ENCODE data around the gene SPINT1. TPM values are rescaled to one million over a fixed set of nuclear protein-coding genes. Genes with fewer than 3 reads are reported as not detected.
A peak's percentile ranks its signal among the peaks of the same experiment; 100 is the strongest.

Gene SPINT1
- total and polyA plus RNA-seq, 2 donors (not counting 1 experiment from before 2014, with no cell fraction given): under 0.01 to 0.09 TPM

DNA sequence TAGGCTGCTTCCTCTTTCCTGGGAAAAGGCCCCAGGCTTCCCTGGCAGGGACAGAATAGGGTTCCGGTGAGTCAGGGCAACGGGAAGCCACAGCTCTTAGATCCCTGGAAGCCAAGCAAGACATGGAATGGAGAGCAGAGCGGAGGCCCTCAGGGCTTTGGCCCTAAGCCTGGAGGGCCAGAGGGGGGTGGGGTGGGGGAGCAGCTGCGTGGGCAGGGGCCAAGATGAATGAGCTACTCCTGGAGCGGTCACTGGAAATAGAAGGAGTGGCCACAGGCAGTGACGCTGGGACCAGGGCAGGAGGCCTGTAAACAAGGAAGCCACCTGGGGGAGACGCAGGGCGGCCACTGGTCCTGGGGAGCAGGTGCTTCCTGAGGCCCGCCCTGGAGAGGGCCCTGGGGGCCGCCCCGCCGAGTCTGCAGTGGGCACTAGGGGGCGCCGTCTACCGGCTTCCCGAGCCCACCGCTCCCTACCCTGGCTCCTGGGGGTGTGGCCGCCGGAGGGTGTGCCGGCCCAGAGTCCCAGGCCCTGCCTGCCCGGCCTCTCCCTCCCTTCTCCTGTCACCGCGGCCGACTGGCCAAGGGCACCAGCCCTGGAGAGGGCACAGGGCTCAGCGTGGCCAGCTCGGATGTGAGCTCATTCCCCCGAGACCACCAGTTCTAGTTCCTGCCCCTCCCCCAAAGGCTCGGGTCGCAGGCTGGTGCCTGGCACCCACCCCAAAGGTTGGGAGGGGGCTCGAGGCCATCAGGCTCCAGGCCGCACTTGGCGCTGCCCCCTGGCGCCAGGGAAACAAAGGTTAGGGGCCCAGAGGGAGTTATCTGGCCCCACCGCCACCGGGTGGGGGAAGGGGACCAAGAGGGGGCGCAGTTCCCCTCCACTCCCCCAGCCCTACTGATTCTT lies 62.5 kb downstream of the SPINT1 start:
- Histone ChIP-seq H3K4me1 (ENCODE audit: control insufficient read depth, extremely low read depth, insufficient read depth, low read length) (peaks cover 24% of the 10 kb centered on the region), H3K79me2 (ENCODE audit: control insufficient read depth, insufficient read depth, low read length) (peaks cover 4% of the 10 kb centered on the region), H3K9ac (ENCODE audit: insufficient read depth, low read length) (peak overlapping the region; percentile 63), H3K4me3 (replicated peaks in 1 of 4; ENCODE audit: control extremely low read depth in 1 of 4, insufficient read depth in 1 of 4, low read depth in 3 of 4, low read length in 4 of 4) (peak overlapping the region; percentile 29 to 54 (median 38)), H3K27me3 (ENCODE audit: control insufficient read depth, insufficient read depth, low read length) (no peaks in the 10 kb centered on the region), H3K36me3 (ENCODE audit: control insufficient read depth, insufficient read depth, low read length) (peaks cover 17% of the 10 kb centered on the region), H3K27ac (ENCODE audit: insufficient read depth, low read length) (peak overlapping the region; percentile 90), H4K20me1 (ENCODE audit: control insufficient read depth, extremely low read depth, insufficient read depth, low read length) (no peaks in the 10 kb centered on the region), H2AFZ (ENCODE audit: low read length) (peak overlapping the region; percentile 53), H3K9me3 (ENCODE audit: control insufficient read depth, insufficient read depth, low read depth, low read length) (no peaks in the 10 kb centered on the region), H3K4me2 (ENCODE audit: extremely low read depth, insufficient read depth, low read length) (peak overlapping the region; percentile 75)
- peak; percentile 93 to 94 for DNase-seq (ENCODE audit: low read depth in 2 of 2)
- TF ChIP-seq, protein P1, sequence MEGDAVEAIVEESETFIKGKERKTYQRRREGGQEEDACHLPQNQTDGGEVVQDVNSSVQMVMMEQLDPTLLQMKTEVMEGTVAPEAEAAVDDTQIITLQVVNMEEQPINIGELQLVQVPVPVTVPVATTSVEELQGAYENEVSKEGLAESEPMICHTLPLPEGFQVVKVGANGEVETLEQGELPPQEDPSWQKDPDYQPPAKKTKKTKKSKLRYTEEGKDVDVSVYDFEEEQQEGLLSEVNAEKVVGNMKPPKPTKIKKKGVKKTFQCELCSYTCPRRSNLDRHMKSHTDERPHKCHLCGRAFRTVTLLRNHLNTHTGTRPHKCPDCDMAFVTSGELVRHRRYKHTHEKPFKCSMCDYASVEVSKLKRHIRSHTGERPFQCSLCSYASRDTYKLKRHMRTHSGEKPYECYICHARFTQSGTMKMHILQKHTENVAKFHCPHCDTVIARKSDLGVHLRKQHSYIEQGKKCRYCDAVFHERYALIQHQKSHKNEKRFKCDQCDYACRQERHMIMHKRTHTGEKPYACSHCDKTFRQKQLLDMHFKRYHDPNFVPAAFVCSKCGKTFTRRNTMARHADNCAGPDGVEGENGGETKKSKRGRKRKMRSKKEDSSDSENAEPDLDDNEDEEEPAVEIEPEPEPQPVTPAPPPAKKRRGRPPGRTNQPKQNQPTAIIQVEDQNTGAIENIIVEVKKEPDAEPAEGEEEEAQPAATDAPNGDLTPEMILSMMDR (conservative IDR thresholded peaks at IDR 0.05 in 1 of 2, IDR thresholded peaks at IDR 0.05 in 1 of 2; ENCODE audit: low read depth in 1 of 2, low read length in 2 of 2): peak; percentile 67 to 68
- TF ChIP-seq EZH2 (IDR thresholded peaks at IDR 0.05; ENCODE audit: low read length, missing control alignments): no peak

DNA sequence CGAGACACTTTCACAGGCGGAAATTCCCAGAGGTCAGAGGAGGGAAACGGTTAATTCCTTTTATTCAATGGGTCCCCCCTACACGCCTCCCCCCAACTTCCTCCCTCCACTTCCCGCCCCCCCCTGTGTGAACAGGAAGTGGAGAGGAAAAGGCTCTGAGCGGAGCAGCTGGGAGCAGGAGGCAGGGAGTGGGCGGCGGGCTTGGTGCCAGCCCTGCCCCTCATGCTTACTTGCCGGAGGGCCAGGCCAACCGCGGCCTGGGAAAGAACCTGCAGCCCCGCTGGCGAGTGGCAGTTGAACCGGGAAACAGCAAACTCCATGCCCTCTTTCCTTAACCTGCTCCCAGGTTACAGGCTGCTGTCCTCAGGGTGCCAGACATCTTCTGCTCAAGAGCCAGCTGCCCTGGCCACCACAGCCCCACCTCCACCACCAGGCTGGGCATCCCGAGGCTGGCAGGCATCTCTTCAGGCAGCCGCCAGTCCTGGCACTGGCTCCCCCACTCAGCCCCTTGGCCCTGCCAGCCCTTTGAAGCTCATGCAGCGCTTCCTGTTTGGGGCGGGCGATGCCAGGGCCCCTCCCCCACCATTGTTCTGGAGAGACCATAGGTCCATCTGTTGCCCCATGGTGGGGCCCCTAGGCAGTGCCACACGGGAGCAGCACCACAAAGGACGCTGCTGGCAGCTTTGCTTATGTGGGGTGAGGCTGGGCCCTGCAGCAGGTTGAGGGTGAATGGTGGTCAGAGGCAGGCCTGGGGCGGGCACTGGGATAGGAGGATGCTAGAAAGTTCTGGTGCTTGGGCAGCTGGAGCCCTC lies 63.3 kb downstream of the SPINT1 start:
- Histone ChIP-seq H3K4me2 (ENCODE audit: extremely low read depth, insufficient read depth, low read length) (peak overlapping the region; percentile 75), H3K9me3 (ENCODE audit: control insufficient read depth, insufficient read depth, low read depth, low read length) (no peaks in the 10 kb centered on the region), H3K4me3 (replicated peaks in 1 of 4; ENCODE audit: control extremely low read depth in 1 of 4, insufficient read depth in 1 of 4, low read depth in 3 of 4, low read length in 4 of 4) (peak overlapping the region; percentile 29 to 54 (median 38)), H3K36me3 (ENCODE audit: control insufficient read depth, insufficient read depth, low read length) (peaks cover 17% of the 10 kb centered on the region), H3K27ac (ENCODE audit: insufficient read depth, low read length) (peak overlapping the region; percentile 90), H3K27me3 (ENCODE audit: control insufficient read depth, insufficient read depth, low read length) (no peaks in the 10 kb centered on the region), H2AFZ (ENCODE audit: low read length) (no peak overlapping the region), H3K79me2 (ENCODE audit: control insufficient read depth, insufficient read depth, low read length) (peaks cover 4% of the 10 kb centered on the region), H4K20me1 (ENCODE audit: control insufficient read depth, extremely low read depth, insufficient read depth, low read length) (no peaks in the 10 kb centered on the region), H3K9ac (ENCODE audit: insufficient read depth, low read length) (peak overlapping the region; percentile 63), H3K4me1 (ENCODE audit: control insufficient read depth, extremely low read depth, insufficient read depth, low read length) (peaks cover 24% of the 10 kb centered on the region)
- peak in 1 of 2 donors; percentile 51 for DNase-seq (ENCODE audit: low read depth in 2 of 2)
- TF ChIP-seq, protein P1 (conservative IDR thresholded peaks at IDR 0.05 in 1 of 2, IDR thresholded peaks at IDR 0.05 in 1 of 2; ENCODE audit: low read depth in 1 of 2, low read length in 2 of 2): no peak
- TF ChIP-seq EZH2 (IDR thresholded peaks at IDR 0.05; ENCODE audit: low read length, missing control alignments): no peak

Other genes with a start within 250 kb of the SPINT1 start
- 2.1 and 5.0 TPM in 2 replicates for gene KNL1, start 249.8 kb upstream of the SPINT1 start, total RNA-seq
- gene KNL1, start 249.8 kb upstream of the SPINT1 start, polyA plus RNA-seq: 3.9 and 14.5 TPM in 2 replicates
- gene RAD51, start 148.9 kb upstream of the SPINT1 start, total RNA-seq: 0.77 and 1.3 TPM in 2 replicates
- 5.0 and 10.3 TPM in 2 replicates for gene RAD51, start 148.9 kb upstream of the SPINT1 start, polyA plus RNA-seq
- 14.1 and 16.0 TPM in 2 replicates for gene RMDN3, start 88.8 kb upstream of the SPINT1 start, total RNA-seq
- 18.9 and 22.7 TPM in 2 replicates for gene RMDN3, start 88.8 kb upstream of the SPINT1 start, polyA plus RNA-seq
- 1.8 and 2.5 TPM in 2 replicates for gene GCHFR, start 80.0 kb upstream of the SPINT1 start, total RNA-seq
- gene GCHFR, start 80.0 kb upstream of the SPINT1 start, polyA plus RNA-seq: 1.4 and 1.6 TPM in 2 replicates
- under 0.01 and 0.17 TPM in 2 replicates for gene C15orf62, start 74.1 kb upstream of the SPINT1 start, total RNA-seq
- gene C15orf62, start 74.1 kb upstream of the SPINT1 start, polyA plus RNA-seq: 0.02 TPM in 1 of 2 replicates, not detected in the other
- gene ZFYVE19, start 37.0 kb upstream of the SPINT1 start, total RNA-seq: 21.3 and 23.6 TPM in 2 replicates
- gene ZFYVE19, start 37.0 kb upstream of the SPINT1 start, polyA plus RNA-seq: 14.1 and 26.2 TPM in 2 replicates
- 12.8 and 17.7 TPM in 2 replicates for gene DNAJC17, start 36.6 kb upstream of the SPINT1 start, total RNA-seq
- 41.8 and 51.3 TPM in 2 replicates for gene DNAJC17, start 36.6 kb upstream of the SPINT1 start, polyA plus RNA-seq
- gene PPP1R14D, start 15.3 kb upstream of the SPINT1 start, total RNA-seq: not detected in 2 replicates
- not detected in 2 replicates for gene PPP1R14D, start 15.3 kb upstream of the SPINT1 start, polyA plus RNA-seq
- gene RHOV, start 30.2 kb downstream of the SPINT1 start, total RNA-seq: under 0.01 TPM in 1 of 2 replicates, not detected in the other
- not detected in 2 replicates for gene RHOV, start 30.2 kb downstream of the SPINT1 start, polyA plus RNA-seq
- gene VPS18, start 50.4 kb downstream of the SPINT1 start, total RNA-seq: 33.4 and 36.7 TPM in 2 replicates
- 15.5 and 21.3 TPM in 2 replicates for gene VPS18, start 50.4 kb downstream of the SPINT1 start, polyA plus RNA-seq
- under 0.01 TPM in 2 replicates for gene DLL4, start 85.3 kb downstream of the SPINT1 start, total RNA-seq
- 0.18 and 1.0 TPM in 2 replicates for gene DLL4, start 85.3 kb downstream of the SPINT1 start, polyA plus RNA-seq
- 33.1 and 62.6 TPM in 2 replicates for gene CHAC1, start 109.4 kb downstream of the SPINT1 start, total RNA-seq
- 7.5 and 14.8 TPM in 2 replicates for gene CHAC1, start 109.4 kb downstream of the SPINT1 start, polyA plus RNA-seq

Data from fibroblast of lung (primary cell).